Measurements from ENCODE around the gene PSMC5. TPM values are rescaled to one million over a fixed set of nuclear protein-coding genes. Genes with fewer than 3 reads are reported as not detected.

The PSMC5 gene
- total and polyA plus RNA-seq, 9 of the 15 experiments (the other 6 are each of a cell fraction or from before 2014, with no cell fraction given), result 89.2 to 393 (median 161) TPM

- TF ChIP-seq TOE1 (IDR thresholded peaks at IDR 0.05; ENCODE audit: borderline replicate concordance) (0 out of 2 replicates have a peak, but pooled peaks have one; percentile 71), TOE1 (CRISPR knock-in tag; IDR thresholded peaks at IDR 0.05; ENCODE audit: borderline replicate concordance, low read depth) (no peak), RNF2 (IDR thresholded peaks at IDR 0.05) (no peak), HMBOX1 (IDR thresholded peaks at IDR 0.05) (no peak), HNRNPL (IDR thresholded peaks at IDR 0.05; ENCODE audit: low read depth, low read length) (no peak), MAFG (tag; conservative IDR thresholded peaks at IDR 0.05) (peak; percentile 89), ZNF408 (CRISPR knock-in tag; IDR thresholded peaks at IDR 0.05; ENCODE audit: low read depth) (no peak), REST (IDR thresholded peaks at IDR 0.05; ENCODE audit: borderline replicate concordance) (peak; percentile 82), REST (CRISPR knock-in tag; IDR thresholded peaks at IDR 0.05; ENCODE audit: low read depth) (0 out of 2 replicates have a peak, but pooled peaks have one; percentile 63), ZNF395 (CRISPR knock-in tag; IDR thresholded peaks at IDR 0.05) (peak; percentile 69; the same call in 1 of the 2 replicates), ESRRB (CRISPR knock-in tag; IDR thresholded peaks at IDR 0.05; ENCODE audit: borderline replicate concordance) (no peak), SMARCB1 (IDR thresholded peaks at IDR 0.05; ENCODE audit: insufficient read length, low read depth) (no peak), TCFL5 (CRISPR knock-in tag; conservative IDR thresholded peaks at IDR 0.05) (no peak), ATF6 (CRISPR knock-in tag; IDR thresholded peaks at IDR 0.05) (no peak), SP1 (CRISPR knock-in tag; IDR thresholded peaks at IDR 0.05) (peak; percentile 94)
Measured at GRCh38 chr17:63827002-63827800, at the start of gene PSMC5, which contains the start of gene FTSJ3 (continued).

Measured in K562 (cell line).